T follicular helper cell (primary cell): ENCODE data around the gene ERO1A.
A peak's percentile ranks its signal among the peaks of the same experiment; 100 is the strongest.

Experiments
- DNase-seq: peaks from one replicate; pipeline ENCODE4 v3.0.0-alpha.2; 2020; ENCODE audit warnings: low read depth

ERO1A gene

GRCh38 chr14:52700701-52701172, 5.4 kb upstream of the ERO1A start:
- DNase-seq = no peak

DNA sequence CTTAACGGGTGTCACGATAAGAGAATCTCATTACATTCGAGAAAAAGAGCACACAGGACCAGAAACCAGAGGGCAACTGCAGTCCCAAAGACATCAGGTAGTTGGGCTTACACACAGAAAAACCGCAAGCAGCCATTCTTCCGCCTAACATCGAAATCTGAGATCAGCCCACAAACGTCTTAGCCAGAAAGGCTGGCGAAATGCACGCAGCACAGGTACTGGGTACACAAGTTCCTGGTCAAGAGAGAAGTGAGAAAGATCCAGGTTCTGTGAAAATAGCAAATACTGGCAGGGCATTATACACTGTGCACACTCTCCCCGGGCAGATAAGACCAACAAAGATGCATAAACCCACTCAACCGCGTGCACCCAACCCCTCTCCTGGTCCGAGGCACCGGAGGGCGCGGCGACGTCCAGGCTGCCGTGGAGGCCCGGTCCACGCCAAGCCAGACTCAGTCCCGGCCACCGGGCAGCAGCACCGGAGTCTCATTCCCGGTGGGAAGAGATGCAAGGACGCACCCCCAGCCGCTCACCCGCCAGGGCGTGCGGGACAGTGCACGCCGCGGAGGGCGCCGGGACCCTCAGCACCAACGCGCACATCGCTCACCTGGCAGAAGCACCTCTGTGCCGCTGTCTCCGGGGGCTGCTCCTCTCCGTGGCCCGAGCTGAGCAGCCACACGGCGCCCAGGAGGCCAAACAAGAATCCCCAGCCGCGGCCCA, 437 bp downstream of the ERO1A start:
- DNase-seq = peak; percentile 44

- DNase-seq = no peak
Measured at GRCh38 chr14:52693532-52693931, 1.8 kb downstream of the ERO1A start.

- DNase-seq = no peak
Measured at GRCh38 chr14:52693036-52693435, 2.3 kb downstream of the ERO1A start.

- DNase-seq = no peak
Measured at GRCh38 chr14:52692248-52692962, 3.0 kb downstream of the ERO1A start.

GRCh38 chr14:52690983-52691760, 4.2 kb downstream of the ERO1A start:
- no peak for DNase-seq

- no peak for DNase-seq
Measured at GRCh38 chr14:52686176-52686575, 9.2 kb downstream of the ERO1A start.

GRCh38 chr14:52683985-52684520, 11.3 kb downstream of the ERO1A start:
- DNase-seq = no peak

- DNase-seq = no peak
Measured at GRCh38 chr14:52678591-52678990, 16.8 kb downstream of the ERO1A start.

GRCh38 chr14:52663850-52664249, 31.5 kb downstream of the ERO1A start:
- DNase-seq = no peak

DNA sequence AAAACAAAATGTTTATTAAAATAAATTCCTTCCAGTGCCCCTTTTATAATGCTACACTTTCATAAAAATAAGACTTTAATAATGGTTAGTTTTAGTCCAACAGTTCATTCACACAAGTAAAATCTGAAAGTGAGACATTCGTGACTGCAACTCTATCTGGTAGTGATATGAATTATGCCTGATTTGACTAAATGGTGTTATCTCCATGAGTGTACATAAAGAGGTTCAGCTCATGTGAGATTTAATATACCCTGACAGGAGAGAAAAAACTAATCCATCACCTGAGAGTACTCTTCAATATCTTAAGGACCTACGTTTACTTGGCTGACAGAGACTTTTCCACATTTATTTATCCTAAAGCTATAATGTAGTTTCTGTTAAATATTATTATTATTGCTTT, 34.0 kb downstream of the ERO1A start:
- no peak for DNase-seq

- no peak for DNase-seq
Measured at GRCh38 chr14:52660832-52661231, 34.5 kb downstream of the ERO1A start.

- DNase-seq = no peak
Measured at GRCh38 chr14:52660325-52660724, 35.0 kb downstream of the ERO1A start.

GRCh38 chr14:52656905-52657304, 38.5 kb downstream of the ERO1A start:
- no peak for DNase-seq

GRCh38 chr14:52650774-52651173, 44.6 kb downstream of the ERO1A start:
- no peak for DNase-seq

- no peak for DNase-seq
Measured at GRCh38 chr14:52649511-52649910, 45.8 kb downstream of the ERO1A start.

- DNase-seq = no peak
Measured at GRCh38 chr14:52641745-52642144, 53.6 kb downstream of the ERO1A start.

DNA sequence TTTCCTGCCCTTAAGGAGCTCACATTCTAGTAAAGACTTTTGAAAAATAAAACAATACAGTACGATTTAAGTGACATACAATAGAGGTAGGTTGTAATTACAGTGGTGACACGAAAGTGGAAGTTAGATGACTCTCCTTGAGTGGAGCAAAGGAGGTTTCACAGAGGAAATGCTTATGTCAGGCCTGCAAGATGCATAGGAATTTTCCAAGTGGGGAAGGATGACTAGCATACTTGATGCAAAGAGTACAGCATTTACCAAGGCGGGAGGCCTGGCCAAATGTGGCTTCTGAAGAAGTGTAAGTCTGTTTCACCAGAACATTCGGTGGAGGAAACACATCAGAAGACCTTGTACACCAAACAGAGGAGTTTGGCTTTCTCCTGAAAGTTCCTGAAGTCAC, 55.2 kb downstream of the ERO1A start:
- DNase-seq = no peak

DNA sequence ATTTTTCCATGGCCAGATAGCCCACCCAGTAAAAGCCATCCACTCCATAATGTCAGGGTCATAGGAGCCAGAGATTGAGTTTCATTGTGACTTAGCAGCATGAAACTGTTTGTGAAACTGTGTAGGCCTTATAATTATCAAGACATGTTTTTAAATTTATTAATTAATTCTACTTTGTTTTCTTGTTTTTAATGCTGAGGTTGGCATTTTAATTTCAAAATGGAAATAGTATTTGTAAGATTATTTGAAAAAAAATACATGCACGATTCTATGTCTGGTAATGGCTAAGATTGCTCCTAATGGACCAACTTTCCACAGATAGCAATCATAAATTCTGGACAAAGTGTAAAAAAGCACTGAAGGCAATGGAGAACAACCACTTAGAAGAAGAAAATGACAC, 75.7 kb downstream of the ERO1A start:
- DNase-seq = no peak

DNA sequence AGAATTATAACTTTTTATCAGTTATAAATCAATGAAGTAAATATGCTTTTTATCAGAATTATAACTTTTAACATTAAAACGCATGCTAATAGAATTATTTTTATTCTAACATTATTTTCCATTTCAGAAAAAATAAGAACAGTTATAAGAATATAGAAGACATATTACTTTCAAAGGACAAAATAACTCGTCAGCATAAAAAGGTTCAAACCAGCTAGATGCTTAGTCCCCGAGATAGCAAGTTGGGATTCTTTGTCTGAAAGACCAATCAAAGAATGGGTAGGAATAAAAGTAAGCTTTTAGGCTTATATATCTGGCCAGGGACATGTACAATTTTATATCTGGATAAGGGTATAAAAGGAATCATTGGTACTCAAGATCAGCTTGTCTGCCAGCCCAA, 76.8 kb downstream of the ERO1A start:
- no peak for DNase-seq

DNA sequence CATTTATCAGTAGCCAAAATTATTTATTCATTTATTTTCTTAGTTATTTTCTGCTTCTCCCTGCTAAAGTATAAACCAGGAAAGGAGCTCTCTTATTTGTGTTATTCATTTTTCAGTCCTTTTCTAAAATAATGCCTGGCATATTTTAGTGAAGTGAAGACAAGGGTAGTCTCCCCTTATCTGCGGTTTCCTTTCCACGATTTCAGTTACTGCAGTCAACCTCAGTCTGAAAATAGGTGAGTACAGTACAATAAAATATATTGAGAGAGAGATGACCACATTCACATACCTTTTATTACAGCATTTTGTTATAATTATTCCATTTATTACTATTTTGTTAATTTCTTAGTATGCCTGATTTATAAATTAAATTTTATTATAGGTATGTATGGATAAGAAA, 85.2 kb downstream of the ERO1A start:
- no peak for DNase-seq

- no peak for DNase-seq
Measured at GRCh38 chr14:52609445-52610044, 85.8 kb downstream of the ERO1A start.
